ENCODE measurements around the gene PDZD2. TPM values are rescaled to one million over a fixed set of nuclear protein-coding genes. Genes with fewer than 3 reads are reported as not detected.

PDZD2 gene
- total RNA-seq, 4 donors from 2014 or later = 107 to 195 (median 123) TPM

DNA sequence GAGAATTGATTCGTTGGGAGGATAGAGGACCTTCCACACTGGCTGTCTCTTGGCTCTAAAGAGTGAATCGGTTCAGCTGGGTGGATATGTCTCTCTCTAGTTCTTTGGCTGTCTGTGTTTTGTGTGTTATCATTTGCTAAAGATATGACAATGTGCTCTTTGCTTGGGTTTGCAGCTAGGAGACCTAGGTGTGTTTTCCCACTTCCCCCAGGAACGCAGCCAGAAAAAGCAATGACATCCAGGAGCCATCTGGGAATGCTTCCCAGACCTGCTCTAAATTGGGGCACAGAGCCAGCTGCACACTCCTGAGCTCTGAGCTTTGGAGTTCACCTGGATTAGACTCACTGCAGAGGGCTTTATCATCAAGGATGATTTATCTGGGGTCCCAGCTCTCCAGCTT, 12.8 kb upstream of the PDZD2 start:
- TF ChIP-seq, protein P1, sequence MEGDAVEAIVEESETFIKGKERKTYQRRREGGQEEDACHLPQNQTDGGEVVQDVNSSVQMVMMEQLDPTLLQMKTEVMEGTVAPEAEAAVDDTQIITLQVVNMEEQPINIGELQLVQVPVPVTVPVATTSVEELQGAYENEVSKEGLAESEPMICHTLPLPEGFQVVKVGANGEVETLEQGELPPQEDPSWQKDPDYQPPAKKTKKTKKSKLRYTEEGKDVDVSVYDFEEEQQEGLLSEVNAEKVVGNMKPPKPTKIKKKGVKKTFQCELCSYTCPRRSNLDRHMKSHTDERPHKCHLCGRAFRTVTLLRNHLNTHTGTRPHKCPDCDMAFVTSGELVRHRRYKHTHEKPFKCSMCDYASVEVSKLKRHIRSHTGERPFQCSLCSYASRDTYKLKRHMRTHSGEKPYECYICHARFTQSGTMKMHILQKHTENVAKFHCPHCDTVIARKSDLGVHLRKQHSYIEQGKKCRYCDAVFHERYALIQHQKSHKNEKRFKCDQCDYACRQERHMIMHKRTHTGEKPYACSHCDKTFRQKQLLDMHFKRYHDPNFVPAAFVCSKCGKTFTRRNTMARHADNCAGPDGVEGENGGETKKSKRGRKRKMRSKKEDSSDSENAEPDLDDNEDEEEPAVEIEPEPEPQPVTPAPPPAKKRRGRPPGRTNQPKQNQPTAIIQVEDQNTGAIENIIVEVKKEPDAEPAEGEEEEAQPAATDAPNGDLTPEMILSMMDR (IDR thresholded peaks at IDR 0.05) = no peak
- TF ChIP-seq EP300 (IDR thresholded peaks at IDR 0.05) (no peak), POLR2AphosphoS5 (IDR thresholded peaks at IDR 0.05) (no peak), POLR2A (IDR thresholded peaks at IDR 0.05) (no peak)
- Histone ChIP-seq H3K27me3 (no peaks in the 10 kb centered on the region), H3K27ac (no peak overlapping the region), H3K4me1 (peaks cover 8% of the 10 kb centered on the region), H3K9me3 (no peaks in the 10 kb centered on the region), H3K4me3 (no peak overlapping the region), H3K36me3 (no peaks in the 10 kb centered on the region)
- no peak for DNase-seq (ENCODE audit: low spot score in 2 of 2)
- 49% methylated on average over 3 of the region's 3 CpGs for WGBS

DNA sequence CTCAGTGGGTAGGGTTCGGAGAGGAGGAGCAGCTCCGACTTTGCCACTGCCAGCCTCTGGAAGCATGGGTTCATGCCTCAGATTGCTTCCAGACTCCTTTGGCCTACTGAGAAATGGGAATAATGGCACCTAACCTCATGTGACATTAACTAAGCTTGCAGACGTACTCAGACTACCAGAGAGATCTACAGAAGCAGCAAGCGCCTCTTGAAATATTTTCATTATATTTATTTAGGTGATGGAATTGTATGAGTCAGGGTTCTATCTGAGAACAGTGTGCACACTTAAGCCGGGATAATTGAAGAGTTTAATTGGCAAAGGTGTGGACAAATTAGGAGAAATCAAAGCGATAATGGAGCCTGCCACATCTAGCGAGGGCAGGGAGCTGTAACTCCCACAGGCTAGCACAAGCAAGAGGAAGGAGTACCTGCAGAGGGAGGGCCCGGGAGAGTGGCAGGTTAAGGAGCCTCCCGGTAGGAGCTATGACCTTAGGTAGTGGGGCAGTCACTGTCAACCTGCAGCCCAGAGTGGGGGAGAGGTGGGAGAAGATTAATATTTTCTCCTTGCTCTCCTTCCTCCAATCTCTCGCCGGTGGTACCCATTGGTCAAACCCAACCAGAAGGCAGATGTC, 12.2 kb upstream of the PDZD2 start:
- H3K4me3 ChIP-seq = no peak overlapping the region
- H3K4me1 ChIP-seq = peaks cover 8% of the 10 kb centered on the region
- H3K27me3 ChIP-seq = no peaks in the 10 kb centered on the region
- TF ChIP-seq, protein P1 (IDR thresholded peaks at IDR 0.05) = no peak
- TF ChIP-seq POLR2A (IDR thresholded peaks at IDR 0.05) (no peak), POLR2AphosphoS5 (IDR thresholded peaks at IDR 0.05) (no peak), EP300 (IDR thresholded peaks at IDR 0.05) (no peak)
- WGBS = 60% methylated on average over 11 of the region's 11 CpGs
- no peak overlapping the region for H3K27ac ChIP-seq
- no peak for DNase-seq (ENCODE audit: low spot score in 2 of 2)
- no peaks in the 10 kb centered on the region for H3K36me3 ChIP-seq
- no peaks in the 10 kb centered on the region for H3K9me3 ChIP-seq

DNA sequence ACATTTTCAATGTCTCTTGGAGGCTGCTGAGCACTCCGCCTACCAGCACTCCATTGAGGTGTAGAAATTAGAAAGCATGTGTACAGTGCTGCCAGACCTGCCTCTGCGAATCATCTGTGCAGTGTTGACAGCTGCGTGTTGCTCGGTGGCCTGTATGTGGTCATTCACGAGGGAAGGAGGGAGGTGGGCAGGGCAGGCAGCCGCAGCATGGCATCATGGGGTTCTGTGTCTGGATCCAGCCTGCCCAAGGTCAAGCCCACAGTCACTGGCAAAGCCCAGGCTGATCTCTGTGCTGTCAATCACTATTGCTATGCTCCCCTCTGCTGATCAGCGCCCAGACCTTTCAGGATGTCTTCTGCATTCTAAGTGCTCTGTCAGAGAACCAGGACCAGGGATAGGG, 8.0 kb upstream of the PDZD2 start:
- Histone ChIP-seq H3K4me3 (no peak overlapping the region), H3K27me3 (no peaks in the 10 kb centered on the region), H3K36me3 (no peaks in the 10 kb centered on the region), H3K4me1 (peaks cover 6% of the 10 kb centered on the region), H3K27ac (no peak overlapping the region), H3K9me3 (no peaks in the 10 kb centered on the region)
- DNase-seq (ENCODE audit: low spot score in 2 of 2) = no peak
- 81% methylated on average over 7 of the region's 7 CpGs for WGBS
- TF ChIP-seq POLR2AphosphoS5 (IDR thresholded peaks at IDR 0.05) = no peak
- TF ChIP-seq EP300 (IDR thresholded peaks at IDR 0.05) = no peak
- TF ChIP-seq, protein P1 (IDR thresholded peaks at IDR 0.05) = no peak
- TF ChIP-seq POLR2A (IDR thresholded peaks at IDR 0.05) = no peak

- Histone ChIP-seq H3K27me3 (no peaks in the 10 kb centered on the region), H3K9me3 (no peaks in the 10 kb centered on the region), H3K4me3 (no peak overlapping the region), H3K36me3 (no peaks in the 10 kb centered on the region), H3K27ac (no peak overlapping the region), H3K4me1 (no peaks in the 10 kb centered on the region)
- WGBS = 96% methylated on average over 1 of the region's 1 CpG
- TF ChIP-seq POLR2AphosphoS5 (IDR thresholded peaks at IDR 0.05) (no peak), EP300 (IDR thresholded peaks at IDR 0.05) (no peak), POLR2A (IDR thresholded peaks at IDR 0.05) (no peak)
- TF ChIP-seq, protein P1 (IDR thresholded peaks at IDR 0.05) = no peak
- no peak for DNase-seq (ENCODE audit: low spot score in 2 of 2)
These were observed 6.5 kb upstream of the PDZD2 start for GRCh38 chr5:31632460-31632859.

DNA sequence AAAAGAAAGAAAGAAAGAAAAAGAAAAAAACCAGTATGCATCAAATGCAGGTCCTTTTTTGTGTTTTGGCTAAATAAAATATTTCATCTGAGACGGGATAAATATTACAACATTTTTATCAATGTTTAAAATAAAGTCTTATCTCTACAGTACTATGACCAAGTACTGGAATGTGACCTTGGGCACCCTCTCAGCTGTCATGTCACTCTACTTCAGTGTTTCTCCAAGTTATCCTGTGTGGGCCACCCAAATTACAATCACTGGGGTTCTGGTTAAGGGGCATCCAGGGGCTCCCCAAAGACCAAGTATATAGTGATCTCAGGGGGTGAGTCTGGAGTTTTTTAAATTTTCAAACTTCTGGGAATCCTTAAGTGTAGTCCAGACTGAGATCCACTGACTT, 3.5 kb upstream of the PDZD2 start:
- DNase-seq (ENCODE audit: low spot score in 2 of 2) = no peak
- Histone ChIP-seq H3K27ac (no peak overlapping the region), H3K36me3 (no peaks in the 10 kb centered on the region), H3K4me3 (no peak overlapping the region), H3K27me3 (peaks cover 8% of the 10 kb centered on the region), H3K9me3 (no peaks in the 10 kb centered on the region), H3K4me1 (peaks cover 17% of the 10 kb centered on the region)
- TF ChIP-seq EP300 (IDR thresholded peaks at IDR 0.05) = no peak
- TF ChIP-seq, protein P1 (IDR thresholded peaks at IDR 0.05) = no peak
- no peak for TF ChIP-seq POLR2AphosphoS5 (IDR thresholded peaks at IDR 0.05)
- TF ChIP-seq POLR2A (IDR thresholded peaks at IDR 0.05) = no peak
- 73% methylated on average over 1 of the region's 1 CpG for WGBS

Measured in suprapubic skin (tissue), 4 donors.